ENCODE measurements around the gene SMARCA1. TPM values are rescaled to one million over a fixed set of nuclear protein-coding genes. Genes with fewer than 3 reads are reported as not detected.

The SMARCA1 gene
- polyA plus RNA-seq, 3 donors = 7.7 to 24.0 (median 17.4) TPM

GRCh38 chrX:129534816-129535578 lies 11.7 kb upstream of the SMARCA1 start:
- H3K27ac ChIP-seq (ENCODE audit: low read depth, low read length) = no peak overlapping the region
- 71 to 92% (median 78%) methylated on average over 4 of the region's 4 CpGs for WGBS, 3 donors

GRCh38 chrX:129531132-129531531 lies 7.8 kb upstream of the SMARCA1 start:
- H3K27ac ChIP-seq (ENCODE audit: low read depth, low read length) = no peak overlapping the region
- 50 to 71% (median 57%) methylated on average over 1 of the region's 1 CpG for WGBS, 3 donors

GRCh38 chrX:129530410-129530809 lies 7.1 kb upstream of the SMARCA1 start:
- WGBS, 3 donors = 73 to 93% (median 82%) methylated on average over 5 of the region's 5 CpGs
- H3K27ac ChIP-seq (ENCODE audit: low read depth, low read length) = no peak overlapping the region

- 54 to 63% (median 62%) methylated on average over 4 of the region's 4 CpGs for WGBS, 3 donors
- H3K27ac ChIP-seq (ENCODE audit: low read depth, low read length) = no peak overlapping the region
Measured at GRCh38 chrX:129529685-129530281, 6.5 kb upstream of the SMARCA1 start.

- H3K27ac ChIP-seq (ENCODE audit: low read depth, low read length) = no peak overlapping the region
- 37 to 69% (median 45%) methylated on average over 3 of the region's 3 CpGs for WGBS, 3 donors
Measured at GRCh38 chrX:129525896-129526295, 2.6 kb upstream of the SMARCA1 start.

GRCh38 chrX:129525162-129525561 lies 1.9 kb upstream of the SMARCA1 start:
- WGBS, 3 donors = 24 to 55% (median 28%) methylated on average over 4 of the region's 4 CpGs
- H3K27ac ChIP-seq (ENCODE audit: low read depth, low read length) = no peak overlapping the region

GRCh38 chrX:129524250-129524850 lies 1.1 kb upstream of the SMARCA1 start:
- whole genome bisulfite sequencing, 3 donors = 65 to 90% (median 80%) methylated on average over 3 of the region's 3 CpGs
- H3K27ac ChIP-seq (ENCODE audit: low read depth, low read length) = no peak overlapping the region

- 1 to 25% (median 1%) methylated on average over 20 to 36 of the region's 56 CpGs for WGBS, 3 donors
- peak overlapping the region; percentile 38 for H3K27ac ChIP-seq (ENCODE audit: low read depth, low read length)
Measured at GRCh38 chrX:129522184-129523078, 859 bp downstream of the SMARCA1 start.

GRCh38 chrX:129520151-129520550 lies 3.1 kb downstream of the SMARCA1 start:
- no peak overlapping the region for H3K27ac ChIP-seq (ENCODE audit: low read depth, low read length)
- 53 to 71% (median 63%) methylated on average over 3 of the region's 3 CpGs for WGBS, 3 donors

GRCh38 chrX:129516402-129516801 lies 6.9 kb downstream of the SMARCA1 start:
- no peak overlapping the region for H3K27ac ChIP-seq (ENCODE audit: low read depth, low read length)
- WGBS, 3 donors = 68 to 91% (median 90%) methylated on average over 3 of the region's 3 CpGs

- 82 to 95% (median 93%) methylated on average over 2 of the region's 2 CpGs for WGBS, 3 donors
- H3K27ac ChIP-seq (ENCODE audit: low read depth, low read length) = no peak overlapping the region
Measured at GRCh38 chrX:129512409-129512808, 10.9 kb downstream of the SMARCA1 start.

GRCh38 chrX:129511689-129512088 lies 11.6 kb downstream of the SMARCA1 start:
- no peak overlapping the region for H3K27ac ChIP-seq (ENCODE audit: low read depth, low read length)
- WGBS, 3 donors = 71 to 95% (median 76%) methylated on average over 5 of the region's 5 CpGs

GRCh38 chrX:129510331-129510730 lies 13.0 kb downstream of the SMARCA1 start:
- 68 to 93% (median 73%) methylated on average over 7 of the region's 7 CpGs for WGBS, 3 donors
- H3K27ac ChIP-seq (ENCODE audit: low read depth, low read length) = no peak overlapping the region

- 61 to 92% (median 80%) methylated on average over 3 of the region's 3 CpGs for WGBS, 3 donors
- no peak overlapping the region for H3K27ac ChIP-seq (ENCODE audit: low read depth, low read length)
Measured at GRCh38 chrX:129497146-129497843, 26.0 kb downstream of the SMARCA1 start.

GRCh38 chrX:129496625-129497024 lies 26.7 kb downstream of the SMARCA1 start:
- no peak overlapping the region for H3K27ac ChIP-seq (ENCODE audit: low read depth, low read length)
- WGBS, 3 donors = 82 to 96% (median 95%) methylated on average over 6 of the region's 6 CpGs

GRCh38 chrX:129495900-129496299 lies 27.4 kb downstream of the SMARCA1 start:
- 77 to 90% (median 88%) methylated on average over 5 of the region's 5 CpGs for WGBS, 3 donors
- no peak overlapping the region for H3K27ac ChIP-seq (ENCODE audit: low read depth, low read length)

- no peak overlapping the region for H3K27ac ChIP-seq (ENCODE audit: low read depth, low read length)
- 76 to 87% (median 87%) methylated on average over 2 of the region's 2 CpGs for WGBS, 3 donors
Measured at GRCh38 chrX:129494887-129495286, 28.4 kb downstream of the SMARCA1 start.

GRCh38 chrX:129493643-129494042 lies 29.6 kb downstream of the SMARCA1 start:
- 55 to 75% (median 73%) methylated on average over 4 of the region's 4 CpGs for WGBS, 3 donors
- H3K27ac ChIP-seq (ENCODE audit: low read depth, low read length) = no peak overlapping the region
